SK-N-MC (cell line): ENCODE data around the gene CFAP58.

Source experiments
- DNase-seq: peaks from one replicate; pipeline ENCODE4 v3.0.0-alpha.2; 2011; ENCODE audit warnings: low read depth, low spot score
- H3K27ac ChIP-seq: fragments of 200-600 bp; sonication (generic); 2 replicates; pipeline ENCODE4 v1.5.1; 2016; ENCODE audit warnings: mixed run types
- H3K36me3 ChIP-seq: fragments of 200-600 bp; sonication (generic); 2 replicates; pipeline ENCODE4 v1.6.1; 2017; ENCODE audit warnings: antibody characterized with exemption, low read length, mixed read lengths; ENCODE audit not compliant: insufficient read depth
- H3K4me3 ChIP-seq: fragments of 200-600 bp; sonication (generic); 2 replicates; pipeline ENCODE4 v1.5.1; 2016
- H3K9ac ChIP-seq: fragments of 200-600 bp; sonication (generic); 2 replicates; pipeline ENCODE4 v1.8.0; 2017; ENCODE audit warnings: mixed run types, mixed read lengths; ENCODE audit not compliant: insufficient read length
- H3K9me3 ChIP-seq: fragments of 200-600 bp; sonication (generic); 2 replicates; pipeline ENCODE4 v1.6.1; 2017; ENCODE audit warnings: low read depth, mild to moderate bottlenecking, antibody characterized with exemption, low read length, moderate library complexity, mixed read lengths
- EZH2 ChIP-seq: fragments of 200-600 bp; sonication (generic); IDR thresholded peaks from one replicate; pipeline ENCODE4 v1.6.1; 2017; ENCODE audit warnings: antibody characterized with exemption
- FOXP2 ChIP-seq: optimal IDR thresholded peaks from 2 replicates; pipeline ENCODE3; 2011; ENCODE audit warnings: mild to moderate bottlenecking, moderate library complexity; ENCODE audit not compliant: insufficient read depth; ENCODE audit errors: extremely low read length, control extremely low read depth
- POLR2AphosphoS5 ChIP-seq: IDR thresholded peaks from 2 replicates; pipeline ENCODE4 v1.6.1; 2012; ENCODE audit warnings: mild to moderate bottlenecking, low read depth, low read length, borderline replicate concordance

The CFAP58 gene

GRCh38 chr10:104353325-104354048, at the start of gene CFAP58:
Gene CFAP58 (plus strand): TSS chr10:104353833. CDS start chr10:104353898, 65 bp downstream.
- TF ChIP-seq POLR2AphosphoS5 = no peak
- TF ChIP-seq EZH2 = no peak
- TF ChIP-seq FOXP2 = no peak
- H3K9me3 ChIP-seq = no peaks in the 10 kb centered on the region
- no peak within 1 kb of the TSS for H3K27ac ChIP-seq
- peak; percentile 47 for DNase-seq
- H3K4me3 ChIP-seq = peak within 1 kb of the TSS; percentile 78
- H3K9ac ChIP-seq = no peak within 1 kb of the TSS
- H3K36me3 ChIP-seq = no peaks in the 10 kb centered on the region

- no peaks in the 10 kb centered on the region for H3K9me3 ChIP-seq
- no peak overlapping the region for H3K9ac ChIP-seq
- TF ChIP-seq POLR2AphosphoS5 = no peak
- no peak for TF ChIP-seq FOXP2
- no peak for TF ChIP-seq EZH2
- H3K4me3 ChIP-seq = no peak overlapping the region
- no peaks in the 10 kb centered on the region for H3K36me3 ChIP-seq
- no peak overlapping the region for H3K27ac ChIP-seq
- DNase-seq = no peak
These were observed 49.3 kb upstream of the CFAP58 start for GRCh38 chr10:104304356-104304745.

- Histone ChIP-seq H3K4me3 (no peak overlapping the region), H3K27ac (no peak overlapping the region), H3K36me3 (no peaks in the 10 kb centered on the region), H3K9me3 (no peaks in the 10 kb centered on the region), H3K9ac (no peak overlapping the region)
- TF ChIP-seq FOXP2 = no peak
- TF ChIP-seq POLR2AphosphoS5 = no peak
- TF ChIP-seq EZH2 = no peak
- DNase-seq = no peak
These were observed 48.7 kb upstream of the CFAP58 start for GRCh38 chr10:104304927-104305326.

- no peak for DNase-seq
- TF ChIP-seq FOXP2 (no peak), EZH2 (no peak), POLR2AphosphoS5 (no peak)
- H3K36me3 ChIP-seq = no peaks in the 10 kb centered on the region
These were observed 46.7 kb upstream of the CFAP58 start for GRCh38 chr10:104306897-104307296.

GRCh38 chr10:104307576-104308438, 45.8 kb upstream of the CFAP58 start:
- Histone ChIP-seq H3K36me3 (no peaks in the 10 kb centered on the region), H3K9me3 (no peaks in the 10 kb centered on the region), H3K9ac (no peak overlapping the region), H3K4me3 (no peak overlapping the region), H3K27ac (no peak overlapping the region)
- no peak for TF ChIP-seq POLR2AphosphoS5
- no peak for TF ChIP-seq EZH2
- no peak for TF ChIP-seq FOXP2
- DNase-seq = no peak

More at GRCh38 chr10:104306897-104307296, 46.7 kb upstream of the CFAP58 start:
- no peak overlapping the region for H3K9ac ChIP-seq
- H3K4me3 ChIP-seq = no peak overlapping the region
- H3K9me3 ChIP-seq = no peaks in the 10 kb centered on the region
- no peak overlapping the region for H3K27ac ChIP-seq

- no peaks in the 10 kb centered on the region for H3K9me3 ChIP-seq
- no peak for TF ChIP-seq POLR2AphosphoS5
- TF ChIP-seq FOXP2 = no peak
- no peak for TF ChIP-seq EZH2
- H3K4me3 ChIP-seq = no peak overlapping the region
- DNase-seq = no peak
- no peak overlapping the region for H3K9ac ChIP-seq
- no peak overlapping the region for H3K27ac ChIP-seq
- H3K36me3 ChIP-seq = no peaks in the 10 kb centered on the region; the same call in 1 of the 2 replicates
These were observed 45.2 kb upstream of the CFAP58 start for GRCh38 chr10:104308439-104308903.

- Histone ChIP-seq H3K36me3 (no peaks in the 10 kb centered on the region; the same call in 1 of the 2 replicates), H3K9ac (no peak overlapping the region), H3K9me3 (no peaks in the 10 kb centered on the region), H3K27ac (no peak overlapping the region), H3K4me3 (no peak overlapping the region)
- DNase-seq = no peak
- TF ChIP-seq EZH2 = no peak
- no peak for TF ChIP-seq FOXP2
- no peak for TF ChIP-seq POLR2AphosphoS5
These were observed 43.4 kb upstream of the CFAP58 start for GRCh38 chr10:104309980-104310978.

GRCh38 chr10:104311184-104311720, 42.4 kb upstream of the CFAP58 start:
- no peaks in the 10 kb centered on the region for H3K9me3 ChIP-seq
- H3K9ac ChIP-seq = no peak overlapping the region
- DNase-seq = no peak
- H3K36me3 ChIP-seq = no peaks in the 10 kb centered on the region; the same call in 1 of the 2 replicates
- H3K27ac ChIP-seq = no peak overlapping the region
- no peak overlapping the region for H3K4me3 ChIP-seq
- TF ChIP-seq FOXP2 = no peak
- TF ChIP-seq EZH2 = no peak
- TF ChIP-seq POLR2AphosphoS5 = no peak
